GM04504 (cell line): ENCODE results near the gene RNF2.
"Not testable (repeated sequence)": the region's sequence is repeated elsewhere in the genome, so short reads cannot be mapped to it uniquely, and the experiment has no call there.

Experiments used
- DNase-seq: peaks from one replicate; pipeline ENCODE4 v3.0.0-alpha.2; 2012; ENCODE audit warnings: low read depth

Gene RNF2

GRCh38 chr1:185050823-185051451 is 5.6 kb downstream of the RNF2 start:
- no peak for DNase-seq

DNA sequence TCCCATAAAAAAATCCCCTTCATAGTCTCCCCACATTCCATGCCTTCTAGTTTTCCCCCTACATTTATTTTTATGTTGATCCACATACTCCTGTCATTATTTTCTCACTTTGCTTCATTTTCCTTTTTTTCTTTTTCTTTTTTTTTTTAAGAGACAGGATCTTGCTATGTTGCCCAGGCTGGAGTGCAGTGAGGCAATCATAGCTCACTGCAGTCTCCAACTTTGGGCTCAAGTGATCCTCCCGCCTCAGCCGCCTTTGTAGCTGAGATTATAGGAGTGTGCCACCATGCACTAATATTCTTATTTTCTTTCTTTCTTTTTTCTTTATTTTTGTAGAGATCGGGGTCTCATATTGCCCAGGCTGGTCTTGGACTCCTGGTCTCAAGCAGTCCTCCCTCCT is 7.8 kb downstream of the RNF2 start:
- DNase-seq, result no peak

GRCh38 chr1:185054365-185055060 is 9.2 kb downstream of the RNF2 start:
- no peak for DNase-seq

DNA sequence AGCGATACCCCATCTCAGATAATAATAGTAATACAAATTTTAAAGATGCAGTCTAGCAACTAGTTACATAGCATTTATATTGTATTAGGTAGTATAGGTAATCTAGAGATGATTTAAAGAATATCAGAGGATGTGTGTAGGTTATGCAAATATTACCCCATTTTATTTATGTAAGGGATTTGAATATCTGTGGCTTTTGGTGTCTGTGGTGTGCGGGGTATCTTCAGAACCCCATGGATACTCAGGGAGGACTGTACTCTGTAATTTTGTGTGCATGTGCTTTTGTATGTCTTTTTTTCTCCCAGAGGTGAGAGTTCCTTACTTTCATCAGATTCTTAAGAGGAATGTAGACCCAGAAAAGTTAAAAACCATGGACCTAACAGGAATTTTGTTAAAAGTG is 12.8 kb downstream of the RNF2 start:
- no peak for DNase-seq

GRCh38 chr1:185058876-185059275 is 13.5 kb downstream of the RNF2 start:
- no peak for DNase-seq

- DNase-seq, result no peak
These were observed 14.7 kb downstream of the RNF2 start for GRCh38 chr1:185059950-185060571.

DNA sequence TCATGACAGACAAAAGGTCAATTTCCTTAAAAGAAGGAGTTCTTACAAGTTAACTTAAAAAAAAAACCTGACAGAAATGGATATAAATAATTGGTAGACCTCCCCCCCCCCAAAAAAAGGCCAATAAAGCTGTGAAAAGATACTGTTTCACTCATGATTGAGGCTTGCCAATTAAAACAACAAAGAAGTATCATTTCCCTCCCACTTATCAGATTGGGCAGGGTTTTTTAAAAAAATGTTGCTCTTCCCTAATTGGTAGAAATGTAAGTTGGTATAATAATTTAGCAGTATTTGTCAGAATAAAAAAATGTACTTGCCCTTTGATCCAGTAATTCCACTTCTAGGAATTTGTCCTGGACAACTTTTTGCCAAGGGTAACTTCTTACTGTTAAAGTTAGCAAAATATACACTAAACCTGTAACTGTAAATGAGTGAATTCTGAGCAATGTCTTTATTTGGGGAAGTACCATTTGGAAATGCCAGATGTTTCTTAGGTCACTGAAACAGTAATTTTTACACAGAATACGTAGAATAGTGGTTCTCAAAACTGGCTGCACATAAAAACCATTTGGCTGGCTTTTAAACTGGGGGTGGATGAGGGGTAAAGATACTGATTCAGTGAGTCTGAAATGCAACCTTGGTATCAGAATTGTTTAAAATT is 17.5 kb downstream of the RNF2 start:
- no peak for DNase-seq

- DNase-seq, result no peak
These were observed 18.4 kb downstream of the RNF2 start for GRCh38 chr1:185063719-185064118.

- not testable (repeated sequence) for DNase-seq
These were observed 19.6 kb downstream of the RNF2 start for GRCh38 chr1:185065006-185065405.

DNA sequence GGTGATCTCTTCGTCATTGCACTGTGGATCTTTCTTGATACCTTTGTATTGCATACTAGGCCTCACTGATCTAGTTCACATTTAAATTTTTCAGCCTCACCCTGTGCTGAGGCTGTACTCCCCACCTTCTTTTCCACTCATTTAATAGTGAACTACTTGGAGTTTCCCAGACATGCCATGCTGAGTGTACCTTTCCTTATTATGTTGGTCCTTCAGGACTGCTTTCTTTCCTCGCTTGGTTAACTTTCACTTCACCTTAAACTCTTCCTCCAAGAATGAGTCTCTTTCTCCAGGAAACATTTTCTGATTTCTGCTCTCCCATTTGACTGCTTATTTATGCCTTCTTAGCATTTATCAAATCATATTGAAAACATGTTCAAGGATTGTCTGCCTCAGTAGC is 20.8 kb downstream of the RNF2 start:
- DNase-seq, result no peak

GRCh38 chr1:185068341-185068740 is 23.0 kb downstream of the RNF2 start:
- DNase-seq, result no peak

DNA sequence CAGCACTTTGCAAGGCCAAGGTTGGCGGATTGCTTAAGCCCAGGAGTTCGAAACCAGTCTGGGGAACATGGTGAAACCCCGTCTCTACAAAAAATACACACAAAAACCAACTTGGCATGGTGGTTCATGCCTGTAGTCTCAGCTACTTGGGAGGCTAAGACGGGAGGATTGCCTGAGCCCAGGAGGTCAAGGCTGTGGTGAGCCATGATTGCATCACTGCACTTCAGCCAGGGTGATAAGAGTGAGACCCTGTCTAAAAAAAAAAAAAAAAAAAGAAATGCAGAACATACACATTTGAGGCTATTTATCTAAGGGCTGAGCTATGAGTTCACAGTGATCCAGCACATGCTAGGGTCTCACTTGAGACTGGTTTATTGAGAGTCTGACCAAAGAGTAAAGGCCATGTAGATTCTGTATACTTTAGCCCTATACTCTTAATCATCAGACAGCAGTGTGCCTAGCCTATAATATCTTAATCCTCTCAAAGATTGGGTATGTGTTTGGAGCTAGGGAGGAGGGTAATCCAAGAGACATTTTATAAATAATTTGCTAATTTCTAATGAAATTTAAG is 23.9 kb downstream of the RNF2 start:
- no peak for DNase-seq

GRCh38 chr1:185070051-185070450 is 24.7 kb downstream of the RNF2 start:
- DNase-seq, result no peak

DNA sequence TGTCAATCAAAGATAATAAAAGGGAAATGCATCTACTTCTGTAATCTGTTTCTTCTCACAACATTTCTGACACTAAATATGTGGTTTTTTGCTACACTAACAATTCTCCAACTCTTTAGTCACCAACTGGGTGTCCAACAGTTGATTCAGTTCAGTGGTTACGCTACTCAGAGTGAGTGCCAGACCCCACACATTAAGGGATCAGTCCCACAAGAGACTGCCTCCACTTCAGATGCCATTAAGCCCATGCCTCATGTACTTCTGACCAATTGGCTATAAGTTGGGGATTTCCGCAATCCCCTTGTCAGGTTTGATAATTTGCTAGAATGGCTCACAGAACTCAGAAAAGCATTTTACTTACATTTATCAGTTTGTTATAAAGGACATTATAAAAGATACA is 28.4 kb downstream of the RNF2 start:
- no peak for DNase-seq

DNA sequence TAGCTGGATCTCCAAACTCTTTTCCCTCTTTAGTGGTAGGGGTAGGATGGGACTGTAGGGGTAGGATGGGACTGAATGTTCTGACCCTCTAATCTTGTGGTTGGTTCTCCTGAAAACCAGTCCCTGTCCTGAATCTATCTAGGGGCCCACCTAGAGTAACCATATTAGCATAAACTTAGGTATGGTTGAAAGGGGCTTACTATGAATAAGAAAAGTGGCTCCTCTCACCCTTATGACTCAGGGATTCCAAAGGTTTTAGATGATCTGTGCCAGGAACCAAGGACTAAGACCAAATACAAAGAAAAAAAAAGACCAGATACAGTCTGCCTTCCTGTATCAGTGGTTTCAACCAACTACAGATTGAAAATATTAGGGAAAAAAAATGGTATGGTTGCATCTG is 28.9 kb downstream of the RNF2 start:
- DNase-seq, result no peak

DNA sequence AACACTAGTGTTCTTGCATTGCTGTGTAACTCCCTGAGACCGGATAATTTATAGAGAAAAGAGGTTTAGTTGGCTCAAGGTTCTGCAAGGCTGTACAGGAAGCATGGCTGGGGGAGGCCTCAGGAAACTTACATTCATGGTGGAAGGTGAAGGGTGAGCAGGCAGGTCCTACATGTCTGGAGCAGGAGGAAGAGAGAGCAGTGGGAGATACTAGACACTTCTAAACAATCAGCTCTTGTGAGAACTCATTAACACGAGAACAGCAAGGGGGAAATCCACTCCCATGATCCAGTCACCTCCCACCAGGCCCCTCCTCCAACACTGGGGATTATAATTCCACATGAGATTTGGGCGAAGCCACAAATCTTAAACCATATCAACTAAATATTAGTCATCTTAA is 30.1 kb downstream of the RNF2 start:
- no peak for DNase-seq

DNA sequence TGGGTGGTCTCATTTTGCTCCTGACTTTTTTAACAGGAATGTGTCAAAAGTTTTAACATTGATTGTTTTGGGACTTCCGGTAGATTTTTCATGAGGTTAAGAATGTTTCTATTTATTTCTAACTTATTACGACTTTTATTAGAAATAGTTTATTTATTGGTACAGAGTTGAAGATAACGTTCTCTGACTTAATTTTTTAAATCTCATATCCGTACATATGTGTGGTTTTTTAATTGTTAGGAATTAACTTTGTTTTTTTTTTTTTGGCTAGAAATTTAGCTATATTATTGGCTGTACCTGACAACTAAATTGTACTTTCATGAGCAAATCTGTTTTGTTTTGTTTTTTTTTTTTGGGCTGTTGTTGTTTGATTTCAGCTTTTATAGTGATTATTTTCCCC is 32.0 kb downstream of the RNF2 start:
- DNase-seq, result no peak

- DNase-seq, result no peak
These were observed 35.1 kb downstream of the RNF2 start for GRCh38 chr1:185080422-185080821.

- DNase-seq, result no peak
These were observed 38.5 kb downstream of the RNF2 start for GRCh38 chr1:185083818-185084217.

GRCh38 chr1:185087101-185087500 is 41.7 kb downstream of the RNF2 start:
- no peak for DNase-seq

DNA sequence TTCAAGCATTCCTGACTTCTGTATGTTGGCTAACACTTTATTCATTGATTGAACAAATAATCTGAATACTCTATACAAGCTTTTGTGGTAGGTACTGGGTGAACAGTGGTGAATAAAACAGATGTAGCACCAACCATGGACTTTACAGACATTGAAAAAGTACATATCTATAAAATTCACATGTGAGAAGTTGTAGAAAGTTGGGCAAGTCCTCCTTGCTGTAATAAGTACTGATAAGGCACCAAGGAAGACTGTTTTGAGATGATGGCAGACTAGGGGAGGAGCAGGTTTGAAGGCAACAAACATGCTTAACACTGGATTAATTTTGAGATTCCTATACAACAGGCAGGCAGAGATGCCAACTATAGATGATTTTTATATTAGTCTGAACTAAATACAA is 42.4 kb downstream of the RNF2 start:
- no peak for DNase-seq

- no peak for DNase-seq
These were observed 46.1 kb downstream of the RNF2 start for GRCh38 chr1:185091480-185091879.

GRCh38 chr1:185094761-185095160 is 49.4 kb downstream of the RNF2 start:
- no peak for DNase-seq
